ENCODE results near the gene MRPS2. TPM values are rescaled to one million over a fixed set of nuclear protein-coding genes. Genes with fewer than 3 reads are reported as not detected.

MRPS2 gene
- total RNA-seq, 2 experiments from 2014 or later: 34.7 to 38.0 TPM

GRCh38 chr9:135473972-135474543 is 26.4 kb upstream of the MRPS2 start:
- DNase-seq (no peak), ATAC-seq (no peak)
- Mint-ChIP-seq H3K27ac (no peak overlapping the region), H3K9me3 (ENCODE audit: low read depth) (no peaks in the 10 kb centered on the region), H3K36me3 (no peaks in the 10 kb centered on the region), H3K27me3 (peaks cover 44% of the 10 kb centered on the region), H3K4me3 (no peak overlapping the region), H3K4me1 (peaks cover 19% of the 10 kb centered on the region)
- CTCF ChIA-PET: no interaction called here

GRCh38 chr9:135474915-135475314 is 25.6 kb upstream of the MRPS2 start:
- DNase-seq (peak; percentile 44), ATAC-seq (peak; percentile 53)
- Mint-ChIP-seq H3K27ac (no peak overlapping the region), H3K4me3 (no peak overlapping the region), H3K9me3 (ENCODE audit: low read depth) (no peaks in the 10 kb centered on the region), H3K27me3 (peaks cover 44% of the 10 kb centered on the region), H3K36me3 (no peaks in the 10 kb centered on the region), H3K4me1 (peaks cover 15% of the 10 kb centered on the region)
- CTCF ChIA-PET: no interaction called here

GRCh38 chr9:135476561-135477355 is 23.7 kb upstream of the MRPS2 start:
- CTCF ChIA-PET: interaction anchor here (0.6 kb wide), 1 partner anchor 13 kb away, joined by 3 read pairs; no protein-coding TSS in a partner anchor
- Mint-ChIP-seq H3K36me3 (no peaks in the 10 kb centered on the region), H3K9me3 (ENCODE audit: low read depth) (no peaks in the 10 kb centered on the region)

GRCh38 chr9:135478191-135478590 is 22.3 kb upstream of the MRPS2 start:
- Mint-ChIP-seq H3K9me3 (ENCODE audit: low read depth) (no peaks in the 10 kb centered on the region), H3K36me3 (no peaks in the 10 kb centered on the region), H3K27me3 (peaks cover 55% of the 10 kb centered on the region), H3K27ac (no peak overlapping the region), H3K4me3 (no peak overlapping the region), H3K4me1 (peaks cover 6% of the 10 kb centered on the region)
- DNase-seq (no peak), ATAC-seq (no peak)
- CTCF ChIA-PET: no interaction called here

More at GRCh38 chr9:135476561-135477355, 23.7 kb upstream of the MRPS2 start:
- H3K27ac Mint-ChIP-seq: no peak overlapping the region
- H3K4me3 Mint-ChIP-seq: no peak overlapping the region
- H3K27me3 Mint-ChIP-seq: peaks cover 45% of the 10 kb centered on the region
- ATAC-seq: no peak
- peaks cover 6% of the 10 kb centered on the region for H3K4me1 Mint-ChIP-seq
- DNase-seq: no peak

GRCh38 chr9:135478829-135479468 is 21.5 kb upstream of the MRPS2 start:
- CTCF ChIA-PET: no interaction called here
- DNase-seq (no peak), ATAC-seq (no peak)
- Mint-ChIP-seq H3K36me3 (no peaks in the 10 kb centered on the region), H3K27me3 (peaks cover 54% of the 10 kb centered on the region), H3K4me3 (peak overlapping the region; percentile 33), H3K9me3 (ENCODE audit: low read depth) (no peaks in the 10 kb centered on the region), H3K27ac (no peak overlapping the region), H3K4me1 (peaks cover 6% of the 10 kb centered on the region)

- Mint-ChIP-seq H3K36me3 (no peaks in the 10 kb centered on the region), H3K9me3 (ENCODE audit: low read depth) (no peaks in the 10 kb centered on the region), H3K4me1 (peaks cover 6% of the 10 kb centered on the region), H3K27me3 (peaks cover 51% of the 10 kb centered on the region), H3K27ac (no peak within 1 kb of the TSS), H3K4me3 (peak within 1 kb of the TSS; percentile 33)
- peak; percentile 17 for ATAC-seq
- CTCF ChIA-PET: interaction anchor here (0.5 to 0.9 kb wide), 2 partner anchors 21 to 59 kb away, joined by 3 read pairs; partner anchors contain the start of gene MRPS2
- no peak for DNase-seq
These were observed 20.9 kb upstream of the MRPS2 start, which contains the start of gene PPP1R26 for GRCh38 chr9:135479469-135480052. Gene PPP1R26 (plus strand): TSS chr9:135479782. CDS start chr9:135484511, 4,729 bp downstream.

- H3K4me3 Mint-ChIP-seq: no peak overlapping the region
- no peaks in the 10 kb centered on the region for H3K9me3 Mint-ChIP-seq (ENCODE audit: low read depth)
- peaks cover 51% of the 10 kb centered on the region for H3K27me3 Mint-ChIP-seq
- CTCF ChIA-PET: interaction anchor here (0.5 to 1.3 kb wide), 3 partner anchors 20 to 58 kb away, joined by 3 to 4 read pairs (median 3); partner anchors contain the start of gene MRPS2
- peaks cover 6% of the 10 kb centered on the region for H3K4me1 Mint-ChIP-seq
- DNase-seq: no peak
- no peaks in the 10 kb centered on the region for H3K36me3 Mint-ChIP-seq
- H3K27ac Mint-ChIP-seq: no peak overlapping the region
- peak; percentile 32 for ATAC-seq
These were observed 20.2 kb upstream of the MRPS2 start for GRCh38 chr9:135480071-135480939.

GRCh38 chr9:135480940-135481310 is 19.6 kb upstream of the MRPS2 start:
- ATAC-seq (no peak), DNase-seq (no peak)
- no peaks in the 10 kb centered on the region for H3K36me3 Mint-ChIP-seq
- H3K9me3 Mint-ChIP-seq (ENCODE audit: low read depth): no peaks in the 10 kb centered on the region
- no peak overlapping the region for H3K27ac Mint-ChIP-seq
- H3K4me1 Mint-ChIP-seq: peaks cover 6% of the 10 kb centered on the region
- H3K27me3 Mint-ChIP-seq: peaks cover 46% of the 10 kb centered on the region
- H3K4me3 Mint-ChIP-seq: no peak overlapping the region
- CTCF ChIA-PET: interaction anchor here (1.3 kb wide), 1 partner anchor 24 kb away, joined by 4 read pairs; no protein-coding TSS in a partner anchor

- Mint-ChIP-seq H3K27me3 (peaks cover 41% of the 10 kb centered on the region), H3K4me1 (peaks cover 6% of the 10 kb centered on the region), H3K27ac (no peak overlapping the region), H3K36me3 (no peaks in the 10 kb centered on the region), H3K4me3 (no peak overlapping the region), H3K9me3 (ENCODE audit: low read depth) (no peaks in the 10 kb centered on the region)
- CTCF ChIA-PET: interaction anchor here (1.4 kb wide), 1 partner anchor 11 kb away, joined by 3 read pairs; no protein-coding TSS in a partner anchor
- DNase-seq (no peak), ATAC-seq (no peak)
These were observed 18.3 kb upstream of the MRPS2 start for GRCh38 chr9:135482015-135482754.

GRCh38 chr9:135484460-135485277 is 15.8 kb upstream of the MRPS2 start:
- CTCF ChIA-PET: no interaction called here
- Mint-ChIP-seq H3K4me1 (no peaks in the 10 kb centered on the region), H3K4me3 (no peak overlapping the region), H3K9me3 (ENCODE audit: low read depth) (no peaks in the 10 kb centered on the region), H3K36me3 (no peaks in the 10 kb centered on the region), H3K27me3 (peaks cover 26% of the 10 kb centered on the region), H3K27ac (no peak overlapping the region)
- DNase-seq: no peak
- ATAC-seq: no peak

- Mint-ChIP-seq H3K4me3 (no peak overlapping the region), H3K27me3 (peaks cover 26% of the 10 kb centered on the region), H3K9me3 (ENCODE audit: low read depth) (no peaks in the 10 kb centered on the region), H3K4me1 (no peaks in the 10 kb centered on the region), H3K27ac (no peak overlapping the region), H3K36me3 (no peaks in the 10 kb centered on the region)
- no peak for ATAC-seq
- CTCF ChIA-PET: no interaction called here
- DNase-seq: no peak
These were observed 15.1 kb upstream of the MRPS2 start for GRCh38 chr9:135485385-135485784.

Measured in activated CD8-positive, alpha-beta memory T cell treated with anti-CD3 and anti-CD28 coated beads, Interleukin-2, amount 10 ng/mL, durations not matched to agents 7 days and 5 days (primary cell).